ENCODE data around the gene NEDD8.

Gene NEDD8

DNA sequence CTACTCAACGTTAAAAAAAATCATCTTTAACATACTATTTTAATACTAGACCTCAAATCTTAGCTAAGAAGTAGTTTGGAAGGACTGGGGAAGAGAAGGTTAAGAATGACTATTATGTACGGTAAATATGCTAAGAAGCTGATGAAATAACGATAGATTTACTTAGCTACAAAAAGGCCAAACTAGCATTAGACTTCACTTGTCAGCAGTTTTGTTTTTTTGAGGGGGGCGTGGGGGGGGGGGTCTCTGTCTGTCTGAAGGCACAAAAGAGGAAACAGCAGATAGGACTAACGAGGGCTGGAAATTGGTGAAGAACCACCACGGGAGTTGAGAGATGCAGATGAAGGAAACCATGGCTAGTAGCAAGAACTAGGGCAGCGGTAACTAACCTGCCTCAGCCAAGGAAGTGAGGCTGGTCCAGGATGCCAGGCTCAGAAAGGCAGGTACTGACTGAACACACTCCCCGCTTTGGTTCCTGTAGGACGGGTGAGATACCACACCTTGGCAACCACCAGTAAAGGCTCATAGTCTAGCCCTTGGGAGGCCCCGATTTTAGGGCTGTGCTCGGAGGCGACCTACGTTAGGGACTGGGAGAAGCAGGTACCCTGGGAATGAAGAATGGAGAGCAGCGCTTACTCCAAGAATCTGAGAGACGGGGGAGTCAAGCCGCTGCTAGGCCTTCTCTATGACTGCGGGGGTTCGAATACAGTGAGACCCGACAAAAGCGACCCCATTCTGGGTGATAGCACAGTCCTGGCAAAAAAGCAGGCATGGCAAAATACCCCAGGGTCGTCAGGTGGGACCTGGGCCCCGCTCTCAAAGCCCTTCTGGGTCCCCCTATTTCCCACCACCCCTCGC lies 675 bp downstream of the NEDD8 start:
- Histone ChIP-seq H3K4me1 (ENCODE audit: control insufficient read depth in 2 of 2, insufficient read depth in 1 of 2, low read depth in 1 of 2, low read length in 2 of 2) (peaks cover 9 to 11% of the 10 kb centered on the region in 2 donors), H3K9ac (ENCODE audit: low read depth, low read length, poor library complexity) (peak overlapping the region; percentile 78), H2BK15ac (ENCODE audit: low read length) (no peak overlapping the region), H2AK5ac (ENCODE audit: low read depth, low read length) (peak overlapping the region; percentile 12), H2BK12ac (ENCODE audit: low read length) (no peak overlapping the region), H2BK5ac (ENCODE audit: low read length) (peak overlapping the region; percentile 14), H3K9me3 (replicated peaks in 1 of 2; ENCODE audit: control insufficient read depth in 2 of 2, insufficient read depth in 1 of 2, low read depth in 1 of 2, low read length in 2 of 2) (no peaks in the 10 kb centered on the region), H4K91ac (ENCODE audit: low read depth, low read length, poor library complexity) (no peak overlapping the region), H2AFZ (ENCODE audit: low read length) (peak overlapping the region; percentile 99), H3K79me1 (ENCODE audit: low read depth, low read length) (peaks cover 5% of the 10 kb centered on the region), H3K14ac (ENCODE audit: low read length) (no peak overlapping the region), H3K4me3 (ENCODE audit: low read length in 2 of 2) (peak overlapping the region; percentile 86 to 87), H4K8ac (ENCODE audit: low read depth, low read length) (no peak overlapping the region), H3K27ac (replicated peaks; ENCODE audit: low read length) (peak overlapping the region; percentile 26), H3K4me2 (ENCODE audit: insufficient read depth, low read length, poor library complexity, severe bottlenecking) (peak overlapping the region; percentile 90), H3K23ac (ENCODE audit: low read depth, low read length, poor library complexity) (peak overlapping the region; percentile 8), H3K4ac (ENCODE audit: low read length) (no peak overlapping the region), H3K36me3 (replicated peaks in 1 of 2; ENCODE audit: control insufficient read depth in 2 of 2, insufficient read depth in 2 of 2, low read length in 2 of 2) (peaks cover 9 to 49% of the 10 kb centered on the region in 2 donors), H2BK120ac (ENCODE audit: low read depth, low read length) (no peak overlapping the region), H3K27me3 (ENCODE audit: control insufficient read depth in 3 of 3, insufficient read depth in 3 of 3, low read depth in 1 of 3, low read length in 3 of 3) (no peaks in the 10 kb centered on the region), H3K18ac (ENCODE audit: low read length) (peak overlapping the region; percentile 74)
- 100% methylated on average over 1 of the region's 23 CpGs; no CpG with 5 or more reads in 1 of the 2 donors for WGBS, 2 donors (ENCODE audit: extremely low coverage in 2 of 2, insufficient read length in 2 of 2, insufficient replicate concordance in 1 of 2)
- no peak for DNase-seq (ENCODE audit: low spot score)

DNA sequence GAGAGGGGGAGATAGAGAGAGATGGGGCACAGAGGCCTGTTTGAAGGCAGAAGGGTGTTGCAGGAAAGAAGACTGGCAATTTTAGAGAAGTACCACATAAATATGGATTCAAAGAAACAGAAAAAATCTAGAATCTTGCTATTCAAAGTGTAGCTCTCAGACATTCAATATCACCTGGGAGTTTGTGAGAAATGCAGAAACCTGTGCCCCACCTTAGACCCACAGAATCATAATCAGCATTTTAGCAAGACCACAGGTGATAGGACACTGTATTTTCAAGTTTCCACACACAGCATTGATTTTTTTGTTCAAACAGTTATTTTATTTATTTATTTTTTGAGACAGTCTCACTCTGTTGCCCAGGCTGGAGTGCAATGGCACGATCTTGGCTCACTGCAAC lies 3.3 kb downstream of the NEDD8 start:
- H3K23ac ChIP-seq (ENCODE audit: low read depth, low read length, poor library complexity) = no peak overlapping the region
- no peak overlapping the region for H2BK120ac ChIP-seq (ENCODE audit: low read depth, low read length)
- H3K27me3 ChIP-seq (ENCODE audit: control insufficient read depth in 3 of 3, insufficient read depth in 3 of 3, low read depth in 1 of 3, low read length in 3 of 3) = no peaks in the 10 kb centered on the region
- H3K4ac ChIP-seq (ENCODE audit: low read length) = no peak overlapping the region
- no CpG with 5 or more reads among the region's 1 CpG for WGBS, 2 donors (ENCODE audit: extremely low coverage in 2 of 2, insufficient read length in 2 of 2, insufficient replicate concordance in 1 of 2)
- no peak overlapping the region for H4K91ac ChIP-seq (ENCODE audit: low read depth, low read length, poor library complexity)
- H3K36me3 ChIP-seq (replicated peaks in 1 of 2; ENCODE audit: control insufficient read depth in 2 of 2, insufficient read depth in 2 of 2, low read length in 2 of 2) = peaks cover 2 to 37% of the 10 kb centered on the region in 2 donors
- H3K9ac ChIP-seq (ENCODE audit: low read depth, low read length, poor library complexity) = no peak overlapping the region
- H2AFZ ChIP-seq (ENCODE audit: low read length) = no peak overlapping the region
- H3K27ac ChIP-seq (replicated peaks; ENCODE audit: low read length) = no peak overlapping the region
- no peak overlapping the region for H2BK15ac ChIP-seq (ENCODE audit: low read length)
- H2BK5ac ChIP-seq (ENCODE audit: low read length) = no peak overlapping the region
- H3K4me1 ChIP-seq (ENCODE audit: control insufficient read depth in 2 of 2, insufficient read depth in 1 of 2, low read depth in 1 of 2, low read length in 2 of 2) = peaks cover 9 to 11% of the 10 kb centered on the region in 2 donors
- peaks cover 5% of the 10 kb centered on the region for H3K79me1 ChIP-seq (ENCODE audit: low read depth, low read length)
- no peak overlapping the region for H4K8ac ChIP-seq (ENCODE audit: low read depth, low read length)
- no peak overlapping the region for H3K14ac ChIP-seq (ENCODE audit: low read length)
- H2BK12ac ChIP-seq (ENCODE audit: low read length) = no peak overlapping the region
- no peak for DNase-seq (ENCODE audit: low spot score)
- no peak overlapping the region for H2AK5ac ChIP-seq (ENCODE audit: low read depth, low read length)
- H3K18ac ChIP-seq (ENCODE audit: low read length) = no peak overlapping the region
- no peaks in the 10 kb centered on the region for H3K9me3 ChIP-seq (replicated peaks in 1 of 2; ENCODE audit: control insufficient read depth in 2 of 2, insufficient read depth in 1 of 2, low read depth in 1 of 2, low read length in 2 of 2)
- H3K4me3 ChIP-seq (ENCODE audit: low read length in 2 of 2) = no peak overlapping the region
- no peak overlapping the region for H3K4me2 ChIP-seq (ENCODE audit: insufficient read depth, low read length, poor library complexity, severe bottlenecking)

DNA sequence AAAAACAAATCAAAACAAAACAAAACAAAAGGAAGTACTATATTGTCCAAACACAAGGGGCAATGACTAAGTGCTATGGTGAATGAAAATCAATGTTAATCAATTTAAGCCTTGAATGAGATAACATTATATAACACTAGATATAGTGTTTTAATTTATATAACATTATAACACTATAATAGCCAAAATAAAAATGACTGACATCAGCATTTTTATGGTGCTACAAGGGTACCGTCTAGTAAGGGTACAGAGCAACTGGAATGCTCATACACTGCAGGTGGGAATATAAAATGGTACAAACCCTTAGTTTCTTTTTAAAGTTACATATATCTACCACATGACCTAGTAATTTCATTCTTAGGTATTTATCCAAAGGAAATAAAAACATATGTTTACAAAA lies 5.7 kb downstream of the NEDD8 start:
- peaks cover 6% of the 10 kb centered on the region for H3K79me1 ChIP-seq (ENCODE audit: low read depth, low read length)

DNA sequence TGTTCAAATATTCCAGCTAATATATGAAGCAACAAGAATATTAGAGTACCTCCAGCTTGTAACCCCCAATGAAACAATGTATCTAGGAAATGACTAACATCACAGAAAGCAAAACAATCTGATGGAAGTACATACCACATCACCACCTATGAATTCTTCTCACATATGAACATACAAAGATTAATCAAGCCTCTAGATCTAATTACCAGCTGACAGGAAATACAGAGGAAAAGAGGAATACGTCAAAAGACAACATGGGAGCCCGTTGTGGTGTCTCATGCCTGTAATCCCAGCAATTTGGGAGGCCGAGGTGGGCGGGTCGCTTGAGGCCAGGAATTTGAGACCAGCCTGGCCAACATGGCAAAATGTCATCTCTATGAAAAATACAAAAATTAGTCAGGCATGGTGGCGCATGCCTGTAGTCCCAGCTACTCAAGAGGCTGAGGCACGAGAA lies 7.5 kb downstream of the NEDD8 start:
- no peaks in the 10 kb centered on the region for H3K27me3 ChIP-seq (ENCODE audit: control insufficient read depth in 3 of 3, insufficient read depth in 3 of 3, low read depth in 1 of 3, low read length in 3 of 3)
- no peak overlapping the region for H2BK120ac ChIP-seq (ENCODE audit: low read depth, low read length)
- no peak overlapping the region for H2BK5ac ChIP-seq (ENCODE audit: low read length)
- no peak overlapping the region for H3K4me2 ChIP-seq (ENCODE audit: insufficient read depth, low read length, poor library complexity, severe bottlenecking)
- H2AFZ ChIP-seq (ENCODE audit: low read length) = no peak overlapping the region
- no peak overlapping the region for H2BK15ac ChIP-seq (ENCODE audit: low read length)
- H3K18ac ChIP-seq (ENCODE audit: low read length) = no peak overlapping the region
- peaks cover 2 to 36% of the 10 kb centered on the region in 2 donors for H3K36me3 ChIP-seq (replicated peaks in 1 of 2; ENCODE audit: control insufficient read depth in 2 of 2, insufficient read depth in 2 of 2, low read length in 2 of 2)
- no peak overlapping the region for H3K14ac ChIP-seq (ENCODE audit: low read length)
- H3K4ac ChIP-seq (ENCODE audit: low read length) = no peak overlapping the region
- H3K27ac ChIP-seq (replicated peaks; ENCODE audit: low read length) = no peak overlapping the region
- H2AK5ac ChIP-seq (ENCODE audit: low read depth, low read length) = no peak overlapping the region
- no peak for DNase-seq (ENCODE audit: low spot score)
- H3K9me3 ChIP-seq (replicated peaks in 1 of 2; ENCODE audit: control insufficient read depth in 2 of 2, insufficient read depth in 1 of 2, low read depth in 1 of 2, low read length in 2 of 2) = no peaks in the 10 kb centered on the region
- WGBS, 2 donors (ENCODE audit: extremely low coverage in 2 of 2, insufficient read length in 2 of 2, insufficient replicate concordance in 1 of 2) = no CpG with 5 or more reads among the region's 7 CpGs
- H3K4me3 ChIP-seq (ENCODE audit: low read length in 2 of 2) = no peak overlapping the region
- H2BK12ac ChIP-seq (ENCODE audit: low read length) = no peak overlapping the region
- no peaks in the 10 kb centered on the region for H3K4me1 ChIP-seq (ENCODE audit: control insufficient read depth in 2 of 2, insufficient read depth in 1 of 2, low read depth in 1 of 2, low read length in 2 of 2)
- H4K91ac ChIP-seq (ENCODE audit: low read depth, low read length, poor library complexity) = no peak overlapping the region
- no peak overlapping the region for H3K23ac ChIP-seq (ENCODE audit: low read depth, low read length, poor library complexity)
- peaks cover 2% of the 10 kb centered on the region for H3K79me1 ChIP-seq (ENCODE audit: low read depth, low read length)
- no peak overlapping the region for H4K8ac ChIP-seq (ENCODE audit: low read depth, low read length)
- no peak overlapping the region for H3K9ac ChIP-seq (ENCODE audit: low read depth, low read length, poor library complexity)

More for the DNA sequence above, 5.7 kb downstream of the NEDD8 start:
- H3K4me2 ChIP-seq (ENCODE audit: insufficient read depth, low read length, poor library complexity, severe bottlenecking) = no peak overlapping the region
- no peak overlapping the region for H2AK5ac ChIP-seq (ENCODE audit: low read depth, low read length)
- no peak overlapping the region for H3K23ac ChIP-seq (ENCODE audit: low read depth, low read length, poor library complexity)
- no peak overlapping the region for H4K8ac ChIP-seq (ENCODE audit: low read depth, low read length)
- H3K27ac ChIP-seq (replicated peaks; ENCODE audit: low read length) = no peak overlapping the region
- H3K4me3 ChIP-seq (ENCODE audit: low read length in 2 of 2) = no peak overlapping the region
- H3K18ac ChIP-seq (ENCODE audit: low read length) = no peak overlapping the region
- peaks cover 1 to 5% of the 10 kb centered on the region in 2 donors for H3K4me1 ChIP-seq (ENCODE audit: control insufficient read depth in 2 of 2, insufficient read depth in 1 of 2, low read depth in 1 of 2, low read length in 2 of 2)
- H3K9me3 ChIP-seq (replicated peaks in 1 of 2; ENCODE audit: control insufficient read depth in 2 of 2, insufficient read depth in 1 of 2, low read depth in 1 of 2, low read length in 2 of 2) = no peaks in the 10 kb centered on the region
- H2AFZ ChIP-seq (ENCODE audit: low read length) = no peak overlapping the region
- H2BK5ac ChIP-seq (ENCODE audit: low read length) = no peak overlapping the region
- H2BK120ac ChIP-seq (ENCODE audit: low read depth, low read length) = no peak overlapping the region
- H3K27me3 ChIP-seq (ENCODE audit: control insufficient read depth in 3 of 3, insufficient read depth in 3 of 3, low read depth in 1 of 3, low read length in 3 of 3) = no peaks in the 10 kb centered on the region
- H2BK15ac ChIP-seq (ENCODE audit: low read length) = no peak overlapping the region
- H3K36me3 ChIP-seq (replicated peaks in 1 of 2; ENCODE audit: control insufficient read depth in 2 of 2, insufficient read depth in 2 of 2, low read length in 2 of 2) = peaks cover 2 to 37% of the 10 kb centered on the region in 2 donors
- no peak for DNase-seq (ENCODE audit: low spot score)
- H3K14ac ChIP-seq (ENCODE audit: low read length) = no peak overlapping the region
- no peak overlapping the region for H2BK12ac ChIP-seq (ENCODE audit: low read length)
- no CpG with 5 or more reads among the region's 1 CpG for WGBS, 2 donors (ENCODE audit: extremely low coverage in 2 of 2, insufficient read length in 2 of 2, insufficient replicate concordance in 1 of 2)
- H3K4ac ChIP-seq (ENCODE audit: low read length) = no peak overlapping the region
- H4K91ac ChIP-seq (ENCODE audit: low read depth, low read length, poor library complexity) = no peak overlapping the region
- H3K9ac ChIP-seq (ENCODE audit: low read depth, low read length, poor library complexity) = no peak overlapping the region
